GM12873 (cell line): ENCODE data around the gene C1orf74.

Experiments used
- TF ChIP-seq, protein P1 (sequence below): IDR thresholded peaks from 2 replicates; pipeline ENCODE4 v1.5.1; 2012; ENCODE audit warnings: low read depth, mild to moderate bottlenecking, moderate library complexity, low read length, control low read depth; ENCODE audit not compliant: insufficient read depth; ENCODE audit errors: missing control alignments

The C1orf74 gene

DNA sequence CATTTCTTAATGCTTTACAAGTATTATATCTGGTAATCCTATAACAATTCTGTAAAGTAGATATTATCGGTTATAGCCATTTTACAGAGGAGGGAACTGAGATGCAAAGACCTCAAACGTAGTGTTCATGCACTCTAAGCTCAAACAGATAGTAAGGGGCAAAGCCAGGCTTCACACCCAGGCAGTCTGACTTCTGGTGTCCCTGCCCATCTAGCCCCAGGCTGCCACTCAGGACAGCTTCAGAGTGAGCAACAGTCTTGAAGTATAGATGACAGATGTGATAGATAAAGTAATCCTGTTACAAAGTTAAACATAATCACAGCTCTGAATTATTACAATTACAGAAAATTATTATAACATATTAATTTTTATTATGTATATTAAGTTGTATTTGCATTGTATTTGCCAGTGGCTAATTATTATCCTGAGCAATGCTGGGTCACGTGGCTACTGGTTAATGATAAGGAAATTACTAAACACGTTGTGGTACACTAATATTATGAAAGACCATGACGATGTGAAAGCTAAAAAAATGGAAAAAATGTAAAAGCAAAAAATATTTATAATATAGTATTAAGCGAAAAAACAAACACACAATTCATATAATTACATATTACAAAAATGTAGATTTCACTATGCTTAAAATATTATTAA, 34.6 kb downstream of the C1orf74 start:
- TF ChIP-seq, protein P1, sequence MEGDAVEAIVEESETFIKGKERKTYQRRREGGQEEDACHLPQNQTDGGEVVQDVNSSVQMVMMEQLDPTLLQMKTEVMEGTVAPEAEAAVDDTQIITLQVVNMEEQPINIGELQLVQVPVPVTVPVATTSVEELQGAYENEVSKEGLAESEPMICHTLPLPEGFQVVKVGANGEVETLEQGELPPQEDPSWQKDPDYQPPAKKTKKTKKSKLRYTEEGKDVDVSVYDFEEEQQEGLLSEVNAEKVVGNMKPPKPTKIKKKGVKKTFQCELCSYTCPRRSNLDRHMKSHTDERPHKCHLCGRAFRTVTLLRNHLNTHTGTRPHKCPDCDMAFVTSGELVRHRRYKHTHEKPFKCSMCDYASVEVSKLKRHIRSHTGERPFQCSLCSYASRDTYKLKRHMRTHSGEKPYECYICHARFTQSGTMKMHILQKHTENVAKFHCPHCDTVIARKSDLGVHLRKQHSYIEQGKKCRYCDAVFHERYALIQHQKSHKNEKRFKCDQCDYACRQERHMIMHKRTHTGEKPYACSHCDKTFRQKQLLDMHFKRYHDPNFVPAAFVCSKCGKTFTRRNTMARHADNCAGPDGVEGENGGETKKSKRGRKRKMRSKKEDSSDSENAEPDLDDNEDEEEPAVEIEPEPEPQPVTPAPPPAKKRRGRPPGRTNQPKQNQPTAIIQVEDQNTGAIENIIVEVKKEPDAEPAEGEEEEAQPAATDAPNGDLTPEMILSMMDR, result no peak

DNA sequence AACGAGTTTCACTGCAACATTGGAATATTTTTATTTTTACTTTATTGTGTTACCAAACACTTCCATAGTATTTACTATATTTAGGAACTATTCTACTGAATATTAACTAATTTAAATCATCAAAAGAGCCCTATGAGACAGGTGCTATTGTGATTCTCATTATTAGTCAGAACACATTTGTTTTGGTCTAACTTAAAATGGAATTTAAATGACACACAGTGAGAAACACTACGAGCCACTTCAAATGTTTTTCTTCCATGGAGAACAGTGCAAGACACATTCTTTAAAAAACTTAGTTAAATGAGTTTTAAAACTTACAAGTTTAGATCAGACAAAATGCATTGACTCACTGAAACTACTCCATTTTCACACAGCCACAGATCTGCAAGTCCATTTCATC, 35.2 kb downstream of the C1orf74 start:
- TF ChIP-seq, protein P1, result no peak

DNA sequence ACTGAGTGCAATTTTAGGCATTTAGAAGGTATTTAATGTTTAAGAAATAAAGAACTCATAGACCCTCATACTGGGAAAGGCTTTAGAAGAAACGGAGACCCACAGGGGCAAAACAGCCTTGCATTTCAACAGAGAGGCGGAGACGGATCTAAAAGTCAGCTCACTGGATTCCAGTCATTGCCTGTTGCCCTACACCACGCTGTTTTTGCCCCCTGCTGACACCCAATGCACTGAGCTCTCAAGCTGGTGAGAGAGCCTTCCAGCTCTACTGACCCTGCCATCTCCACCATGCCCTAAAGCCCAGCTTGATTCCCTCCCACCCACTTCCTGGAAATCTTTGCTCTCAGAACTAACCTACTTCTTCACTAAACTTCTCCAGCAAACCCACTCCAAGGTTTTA, 35.7 kb downstream of the C1orf74 start:
- TF ChIP-seq, protein P1, result peak; percentile 16

DNA sequence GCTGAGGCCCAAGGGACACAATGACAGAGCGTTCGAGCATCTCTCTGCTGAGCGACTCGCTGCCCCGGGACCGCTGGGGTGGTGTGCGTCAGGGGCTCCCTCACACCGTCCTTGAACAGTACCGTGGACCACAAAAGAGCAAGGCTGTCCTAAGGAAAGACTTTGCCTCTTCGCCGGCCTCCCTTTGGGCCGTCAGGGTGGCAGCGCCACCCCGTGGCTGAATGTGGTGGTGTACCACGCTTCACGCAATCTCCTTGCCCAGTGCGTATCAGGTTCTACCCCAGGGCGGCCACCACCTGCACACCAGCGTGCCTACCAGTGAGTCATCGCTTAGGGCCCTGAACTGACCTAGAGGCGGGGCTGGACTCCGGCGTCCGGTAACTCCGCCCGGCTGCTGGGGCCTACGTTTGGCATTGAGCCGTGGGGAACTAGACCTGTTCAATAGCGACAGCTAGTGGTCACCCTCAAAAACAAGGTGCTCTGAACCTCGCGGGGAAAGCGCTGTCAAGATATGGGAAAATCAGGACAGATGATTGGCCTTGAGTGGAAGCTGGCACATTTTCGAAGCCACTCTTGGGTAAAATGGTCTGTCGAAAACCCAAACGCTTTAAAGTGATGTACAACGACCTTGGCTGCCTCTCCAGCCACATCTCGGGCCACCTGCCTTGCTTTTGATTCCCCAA, 36.6 kb downstream of the C1orf74 start:
- TF ChIP-seq, protein P1, result peak; percentile 91

DNA sequence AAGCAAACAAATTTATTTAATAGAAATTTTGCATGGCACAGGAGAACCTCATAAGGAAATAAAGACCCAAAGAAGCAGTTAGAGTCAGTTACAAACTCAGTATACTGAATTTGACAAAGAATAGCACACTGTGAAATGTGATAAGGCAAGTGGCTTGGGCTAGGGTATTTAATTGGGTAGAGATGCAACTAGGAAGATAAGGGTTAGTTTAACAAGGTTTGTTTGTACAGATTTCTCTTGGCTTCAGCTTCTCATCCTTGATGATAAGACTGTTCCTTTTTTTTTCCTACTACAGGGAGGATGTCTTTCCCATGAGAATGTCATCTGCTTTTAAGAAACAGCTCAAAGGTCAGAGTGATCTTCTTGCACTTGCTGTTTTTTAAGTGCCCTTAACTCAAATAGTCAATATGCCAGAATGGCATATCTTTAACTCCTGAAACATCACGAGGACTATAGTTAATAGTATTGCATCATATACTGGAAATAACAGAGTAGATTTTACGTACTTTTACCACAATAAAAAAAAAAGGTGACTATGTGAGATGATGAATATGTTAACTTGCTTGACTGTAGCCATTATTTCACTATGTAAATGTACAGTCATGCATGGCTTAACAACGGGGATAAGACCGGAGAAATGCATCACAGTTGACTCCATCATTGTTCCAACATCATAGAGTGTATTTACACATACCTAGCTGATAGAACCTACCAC, 37.8 kb downstream of the C1orf74 start:
- TF ChIP-seq, protein P1, result no peak

DNA sequence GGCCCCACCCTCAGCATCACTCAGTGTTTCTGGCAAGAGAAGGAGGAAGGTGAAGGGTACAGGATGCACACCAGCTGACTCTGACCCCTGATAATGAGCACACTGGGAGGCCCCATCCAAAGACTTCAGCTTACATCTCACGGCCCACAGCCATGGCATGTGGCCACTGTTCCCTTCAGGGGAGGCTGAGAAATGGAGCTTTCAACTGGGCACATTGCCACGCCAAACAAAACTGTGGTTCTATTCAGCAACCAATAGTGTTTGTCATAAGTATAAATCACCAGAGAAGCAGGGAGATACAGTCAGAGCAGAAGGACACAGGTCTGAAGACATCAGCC, 41.2 kb downstream of the C1orf74 start:
- TF ChIP-seq, protein P1, result no peak

DNA sequence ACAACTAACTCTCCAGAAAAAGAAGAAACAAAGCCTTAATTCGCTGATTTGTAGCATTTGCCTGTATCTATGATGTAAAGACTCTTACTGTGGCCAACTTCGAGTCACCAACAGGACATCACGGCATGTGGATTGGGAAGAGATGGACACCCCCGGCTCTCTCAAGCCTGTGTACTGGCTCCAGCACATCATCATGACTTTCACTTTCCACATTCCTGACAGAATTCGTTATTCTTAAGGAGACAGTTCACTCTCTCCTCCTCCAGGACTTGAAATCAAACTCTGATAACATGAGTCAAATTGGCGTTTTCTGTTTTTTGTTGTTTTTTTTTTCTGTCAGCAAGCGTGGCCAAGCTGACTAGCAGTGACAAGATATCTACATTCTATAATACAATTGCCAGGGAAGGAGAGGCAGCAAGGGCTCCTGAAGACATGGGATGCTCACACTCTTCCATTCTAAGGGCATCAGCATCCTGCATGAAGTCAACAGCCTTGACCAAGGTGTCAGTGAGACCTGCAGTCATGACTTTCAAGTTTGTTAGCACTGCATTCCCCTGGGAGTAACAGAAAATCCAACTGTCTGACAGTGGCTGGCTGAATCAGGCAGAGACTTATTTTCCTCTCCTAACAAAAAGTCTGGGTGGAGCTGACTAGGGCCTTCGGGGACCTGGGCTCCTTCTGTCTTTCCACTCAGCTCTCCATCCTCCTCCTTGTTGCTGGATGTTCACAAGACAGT, 41.8 kb downstream of the C1orf74 start:
- TF ChIP-seq, protein P1, result no peak
